VCaP (cell line): ENCODE data around the gene CDK6.

Source experiments
- H3K27ac ChIP-seq: fragments of 450-650 bp; 2 replicates; pipeline ENCODE4 v1.5.1; 2017
- TF ChIP-seq, protein P1 (sequence below): fragments of 450-650 bp; conservative IDR thresholded peaks from 2 replicates; pipeline ENCODE4 v1.5.1; 2017; ENCODE audit warnings: mild to moderate bottlenecking, moderate library complexity

The CDK6 gene

GRCh38 chr7:92709912-92710311, 126.5 kb downstream of the CDK6 start:
- TF ChIP-seq, protein P1, sequence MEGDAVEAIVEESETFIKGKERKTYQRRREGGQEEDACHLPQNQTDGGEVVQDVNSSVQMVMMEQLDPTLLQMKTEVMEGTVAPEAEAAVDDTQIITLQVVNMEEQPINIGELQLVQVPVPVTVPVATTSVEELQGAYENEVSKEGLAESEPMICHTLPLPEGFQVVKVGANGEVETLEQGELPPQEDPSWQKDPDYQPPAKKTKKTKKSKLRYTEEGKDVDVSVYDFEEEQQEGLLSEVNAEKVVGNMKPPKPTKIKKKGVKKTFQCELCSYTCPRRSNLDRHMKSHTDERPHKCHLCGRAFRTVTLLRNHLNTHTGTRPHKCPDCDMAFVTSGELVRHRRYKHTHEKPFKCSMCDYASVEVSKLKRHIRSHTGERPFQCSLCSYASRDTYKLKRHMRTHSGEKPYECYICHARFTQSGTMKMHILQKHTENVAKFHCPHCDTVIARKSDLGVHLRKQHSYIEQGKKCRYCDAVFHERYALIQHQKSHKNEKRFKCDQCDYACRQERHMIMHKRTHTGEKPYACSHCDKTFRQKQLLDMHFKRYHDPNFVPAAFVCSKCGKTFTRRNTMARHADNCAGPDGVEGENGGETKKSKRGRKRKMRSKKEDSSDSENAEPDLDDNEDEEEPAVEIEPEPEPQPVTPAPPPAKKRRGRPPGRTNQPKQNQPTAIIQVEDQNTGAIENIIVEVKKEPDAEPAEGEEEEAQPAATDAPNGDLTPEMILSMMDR = no peak

DNA sequence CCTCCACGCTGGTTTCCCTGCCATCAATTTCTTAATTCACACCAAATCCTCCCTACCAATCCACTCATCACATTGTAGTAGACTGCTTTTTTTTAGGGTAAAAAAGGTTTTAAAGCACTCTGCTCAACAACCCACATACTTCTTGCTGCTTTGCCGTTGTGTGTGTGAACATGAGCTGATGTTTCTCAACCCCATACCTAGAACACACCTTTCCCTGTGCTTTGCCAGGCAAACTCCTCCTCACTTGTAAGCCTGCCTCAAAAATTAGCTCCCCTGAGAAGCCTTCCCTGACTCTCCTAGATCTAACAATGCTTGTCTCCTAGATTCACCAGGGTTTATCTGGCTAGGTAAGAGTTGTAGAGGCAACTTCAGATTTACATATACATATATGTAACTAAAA, 127.2 kb downstream of the CDK6 start:
- TF ChIP-seq, protein P1 = no peak
- H3K27ac ChIP-seq = no peak overlapping the region

More at GRCh38 chr7:92709912-92710311, 126.5 kb downstream of the CDK6 start:
- H3K27ac ChIP-seq = no peak overlapping the region

DNA sequence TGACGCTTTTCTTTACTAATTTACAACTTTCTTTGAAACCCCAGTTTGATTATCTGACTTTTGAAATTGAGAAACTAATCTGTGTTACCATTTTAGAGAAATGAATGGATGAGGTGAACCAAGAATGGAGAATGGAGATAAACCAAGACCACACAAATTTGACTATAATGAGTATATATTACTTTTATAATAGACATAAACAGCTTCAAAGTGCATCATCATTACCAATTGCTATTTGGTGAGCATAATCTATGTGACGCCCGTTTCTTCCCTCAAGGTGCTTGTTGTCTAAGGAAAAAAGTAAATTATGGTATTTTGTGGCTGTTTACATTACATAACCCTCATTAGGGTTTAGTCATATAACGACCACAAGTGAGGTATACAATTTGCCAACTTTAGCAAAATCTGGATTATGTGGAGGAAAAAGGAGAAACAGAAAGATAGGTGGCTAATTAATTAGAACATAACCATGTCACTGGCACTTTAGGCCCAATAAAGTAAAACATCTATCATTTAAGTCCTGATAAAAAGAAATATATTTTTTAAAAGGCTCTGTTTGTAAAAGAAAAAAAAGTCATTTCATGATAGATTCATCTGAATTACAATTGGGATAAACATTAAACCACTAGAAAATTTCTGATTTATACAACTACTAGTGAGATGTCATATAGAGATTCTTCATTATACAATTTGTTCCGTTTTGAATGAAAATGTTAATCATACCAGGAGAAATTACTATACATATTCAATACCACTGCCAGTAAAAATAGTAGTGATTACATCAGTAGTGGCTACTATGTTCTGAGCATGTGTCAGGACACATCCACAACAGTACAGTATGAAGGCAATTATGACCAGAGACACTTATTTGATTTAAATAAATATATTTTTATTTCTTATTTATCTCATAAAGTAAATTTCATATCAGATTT, 128.0 kb downstream of the CDK6 start:
- H3K27ac ChIP-seq = no peak overlapping the region
- TF ChIP-seq, protein P1 = no peak

DNA sequence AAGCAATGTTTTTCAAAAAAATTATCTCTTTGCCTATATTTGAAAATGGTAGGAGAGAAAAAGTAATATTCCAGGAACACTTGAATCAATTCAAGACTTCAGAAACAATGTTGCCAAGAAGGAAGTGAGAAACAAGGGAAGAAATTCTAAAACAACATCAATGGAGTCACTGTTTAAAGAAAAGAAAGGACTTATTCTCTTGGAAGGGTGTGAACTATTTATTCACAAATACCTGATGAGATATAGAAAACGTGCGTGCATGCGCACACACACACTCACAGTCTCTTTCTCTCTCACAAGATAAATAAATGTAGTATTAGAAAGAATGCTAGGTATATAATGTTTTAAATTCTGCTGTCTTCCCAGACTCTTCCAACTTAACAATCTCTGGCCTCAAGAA, 128.9 kb downstream of the CDK6 start:
- TF ChIP-seq, protein P1 = no peak
- no peak overlapping the region for H3K27ac ChIP-seq

GRCh38 chr7:92706563-92706962, 129.8 kb downstream of the CDK6 start:
- TF ChIP-seq, protein P1 = no peak
- H3K27ac ChIP-seq = no peak overlapping the region

DNA sequence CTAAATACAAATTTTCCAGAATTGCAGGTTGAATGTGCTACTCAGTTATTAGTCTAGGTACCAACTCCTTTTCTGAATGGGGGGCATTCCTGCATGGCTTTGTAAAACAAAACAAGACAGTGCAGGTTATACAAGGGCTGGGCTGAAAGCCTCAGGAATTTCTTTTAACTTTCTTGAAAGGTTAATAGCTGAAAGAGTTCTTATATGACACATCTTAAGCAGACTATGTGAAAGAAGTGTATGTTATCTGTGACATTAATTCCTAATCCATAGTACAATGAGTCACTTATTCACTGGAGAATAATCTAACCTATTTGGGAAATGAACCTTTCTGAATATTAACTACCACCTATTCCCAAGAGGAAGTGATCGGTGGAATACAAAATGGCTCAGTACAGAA, 130.5 kb downstream of the CDK6 start:
- no peak overlapping the region for H3K27ac ChIP-seq
- TF ChIP-seq, protein P1 = no peak

DNA sequence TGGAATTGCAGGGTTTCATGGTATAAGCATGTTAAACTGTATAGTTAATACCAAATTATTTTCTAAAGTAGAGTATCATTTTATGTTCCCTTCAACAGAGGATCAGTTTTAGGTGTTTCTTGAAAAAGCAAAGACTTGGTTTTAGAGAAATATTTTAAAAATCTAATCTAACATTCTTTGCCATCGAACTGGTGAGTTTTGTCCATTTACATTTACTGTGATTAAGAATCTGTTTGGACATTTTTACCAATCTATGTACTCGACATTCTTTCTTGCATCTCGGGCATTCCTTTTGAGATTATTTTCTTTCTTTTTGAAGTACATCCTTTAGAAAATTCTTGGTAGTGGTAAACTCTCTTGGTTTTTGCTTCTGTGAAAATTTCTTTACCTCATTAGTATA, 131.5 kb downstream of the CDK6 start:
- H3K27ac ChIP-seq = no peak overlapping the region
- TF ChIP-seq, protein P1 = no peak
